ENCODE measurements around the gene DAND5. TPM values are rescaled to one million over a fixed set of nuclear protein-coding genes. Genes with fewer than 3 reads are reported as not detected.

The DAND5 gene
- total and polyA plus RNA-seq, 2 of the 13 experiments (the other 11 are each of a cell fraction or from before 2014, with no cell fraction given): 0.04 TPM; not detected in 1

DNA sequence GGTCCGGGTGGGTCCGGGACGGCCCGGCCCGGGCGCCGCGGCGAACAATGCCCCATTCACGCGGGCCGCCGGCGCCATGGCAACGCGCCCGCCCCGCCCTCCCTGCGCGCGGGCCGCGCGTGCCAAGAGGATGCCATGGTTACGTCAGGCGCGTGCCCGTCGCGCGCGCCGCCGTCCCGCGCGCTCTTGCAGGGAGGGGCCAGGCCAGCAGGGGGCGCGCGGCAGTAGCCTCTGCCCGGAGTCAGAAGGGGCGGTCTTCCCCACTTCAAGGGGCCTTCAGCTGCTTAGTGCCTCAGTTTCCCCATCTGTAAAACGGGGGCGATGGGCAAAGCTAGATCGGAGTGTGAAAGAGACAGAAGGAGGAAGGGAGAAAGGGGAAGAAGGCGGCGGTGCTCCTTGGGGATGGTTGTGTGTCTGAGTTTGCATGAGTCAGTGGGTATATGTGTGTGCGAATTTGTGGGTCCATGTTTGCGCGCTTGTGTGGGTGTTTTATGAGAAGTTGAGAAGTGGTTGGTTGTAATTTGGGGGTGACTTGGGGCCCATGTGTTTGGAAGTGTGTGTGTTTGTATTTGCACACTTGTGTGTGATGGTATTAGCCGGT lies 14.3 kb downstream of the DAND5 start (continued):
- peak; percentile 41; the same call in 1 of the 2 replicates for TF ChIP-seq GMEB1 (CRISPR knock-in tag; IDR thresholded peaks at IDR 0.05; ENCODE audit: borderline replicate concordance)
- TF ChIP-seq AKAP8 (CRISPR knock-in tag; IDR thresholded peaks at IDR 0.05): no peak
- peak; percentile 58; the same call in 1 of the 2 replicates for TF ChIP-seq ZBTB25 (CRISPR knock-in tag; IDR thresholded peaks at IDR 0.05)
- peak; percentile 63; the same call in 1 of the 2 replicates for TF ChIP-seq GABPB1 (CRISPR knock-in tag; IDR thresholded peaks at IDR 0.05)
- TF ChIP-seq XRCC5 (optimal IDR thresholded peaks at IDR 0.05; ENCODE audit: low read length): peak; percentile 86
- peak; percentile 42; the same call in 1 of the 2 replicates for TF ChIP-seq FOXK1 (CRISPR knock-in tag; IDR thresholded peaks at IDR 0.05; ENCODE audit: borderline replicate concordance, low read depth)
- TF ChIP-seq GATAD1 (CRISPR knock-in tag; IDR thresholded peaks at IDR 0.05): peak; percentile 50; the same call in 1 of the 2 replicates
- peak; percentile 56; the same call in 1 of the 2 replicates for TF ChIP-seq ELF3 (CRISPR knock-in tag; IDR thresholded peaks at IDR 0.05)
- TF ChIP-seq PPARG (CRISPR knock-in tag; conservative IDR thresholded peaks at IDR 0.05): no peak
- peak; percentile 43 for TF ChIP-seq RBM22 (optimal IDR thresholded peaks at IDR 0.05; ENCODE audit: low read length)
- TF ChIP-seq ZMYM4 (CRISPR knock-in tag; IDR thresholded peaks at IDR 0.05): peak; percentile 50; the same call in 1 of the 2 replicates
- TF ChIP-seq SMAD3 (CRISPR knock-in tag; IDR thresholded peaks at IDR 0.05): 0 out of 2 replicates have a peak, but pooled peaks have one; percentile 35
- TF ChIP-seq, protein P1, sequence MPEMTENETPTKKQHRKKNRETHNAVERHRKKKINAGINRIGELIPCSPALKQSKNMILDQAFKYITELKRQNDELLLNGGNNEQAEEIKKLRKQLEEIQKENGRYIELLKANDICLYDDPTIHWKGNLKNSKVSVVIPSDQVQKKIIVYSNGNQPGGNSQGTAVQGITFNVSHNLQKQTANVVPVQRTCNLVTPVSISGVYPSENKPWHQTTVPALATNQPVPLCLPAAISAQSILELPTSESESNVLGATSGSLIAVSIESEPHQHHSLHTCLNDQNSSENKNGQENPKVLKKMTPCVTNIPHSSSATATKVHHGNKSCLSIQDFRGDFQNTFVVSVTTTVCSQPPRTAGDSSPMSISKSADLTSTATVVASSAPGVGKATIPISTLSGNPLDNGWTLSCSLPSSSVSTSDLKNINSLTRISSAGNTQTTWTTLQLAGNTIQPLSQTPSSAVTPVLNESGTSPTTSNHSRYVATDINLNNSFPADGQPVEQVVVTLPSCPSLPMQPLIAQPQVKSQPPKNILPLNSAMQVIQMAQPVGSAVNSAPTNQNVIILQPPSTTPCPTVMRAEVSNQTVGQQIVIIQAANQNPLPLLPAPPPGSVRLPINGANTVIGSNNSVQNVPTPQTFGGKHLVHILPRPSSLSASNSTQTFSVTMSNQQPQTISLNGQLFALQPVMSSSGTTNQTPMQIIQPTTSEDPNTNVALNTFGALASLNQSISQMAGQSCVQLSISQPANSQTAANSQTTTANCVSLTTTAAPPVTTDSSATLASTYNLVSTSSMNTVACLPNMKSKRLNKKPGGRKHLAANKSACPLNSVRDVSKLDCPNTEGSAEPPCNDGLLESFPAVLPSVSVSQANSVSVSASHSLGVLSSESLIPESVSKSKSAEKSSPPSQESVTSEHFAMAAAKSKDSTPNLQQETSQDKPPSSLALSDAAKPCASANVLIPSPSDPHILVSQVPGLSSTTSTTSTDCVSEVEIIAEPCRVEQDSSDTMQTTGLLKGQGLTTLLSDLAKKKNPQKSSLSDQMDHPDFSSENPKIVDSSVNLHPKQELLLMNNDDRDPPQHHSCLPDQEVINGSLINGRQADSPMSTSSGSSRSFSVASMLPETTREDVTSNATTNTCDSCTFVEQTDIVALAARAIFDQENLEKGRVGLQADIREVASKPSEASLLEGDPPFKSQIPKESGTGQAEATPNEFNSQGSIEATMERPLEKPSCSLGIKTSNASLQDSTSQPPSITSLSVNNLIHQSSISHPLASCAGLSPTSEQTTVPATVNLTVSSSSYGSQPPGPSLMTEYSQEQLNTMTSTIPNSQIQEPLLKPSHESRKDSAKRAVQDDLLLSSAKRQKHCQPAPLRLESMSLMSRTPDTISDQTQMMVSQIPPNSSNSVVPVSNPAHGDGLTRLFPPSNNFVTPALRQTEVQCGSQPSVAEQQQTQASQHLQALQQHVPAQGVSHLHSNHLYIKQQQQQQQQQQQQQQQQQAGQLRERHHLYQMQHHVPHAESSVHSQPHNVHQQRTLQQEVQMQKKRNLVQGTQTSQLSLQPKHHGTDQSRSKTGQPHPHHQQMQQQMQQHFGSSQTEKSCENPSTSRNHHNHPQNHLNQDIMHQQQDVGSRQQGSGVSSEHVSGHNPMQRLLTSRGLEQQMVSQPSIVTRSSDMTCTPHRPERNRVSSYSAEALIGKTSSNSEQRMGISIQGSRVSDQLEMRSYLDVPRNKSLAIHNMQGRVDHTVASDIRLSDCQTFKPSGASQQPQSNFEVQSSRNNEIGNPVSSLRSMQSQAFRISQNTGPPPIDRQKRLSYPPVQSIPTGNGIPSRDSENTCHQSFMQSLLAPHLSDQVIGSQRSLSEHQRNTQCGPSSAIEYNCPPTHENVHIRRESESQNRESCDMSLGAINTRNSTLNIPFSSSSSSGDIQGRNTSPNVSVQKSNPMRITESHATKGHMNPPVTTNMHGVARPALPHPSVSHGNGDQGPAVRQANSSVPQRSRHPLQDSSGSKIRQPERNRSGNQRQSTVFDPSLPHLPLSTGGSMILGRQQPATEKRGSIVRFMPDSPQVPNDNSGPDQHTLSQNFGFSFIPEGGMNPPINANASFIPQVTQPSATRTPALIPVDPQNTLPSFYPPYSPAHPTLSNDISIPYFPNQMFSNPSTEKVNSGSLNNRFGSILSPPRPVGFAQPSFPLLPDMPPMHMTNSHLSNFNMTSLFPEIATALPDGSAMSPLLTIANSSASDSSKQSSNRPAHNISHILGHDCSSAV (CRISPR knock-in tag; IDR thresholded peaks at IDR 0.05; ENCODE audit: borderline replicate concordance): no peak
- TF ChIP-seq SALL1 (CRISPR knock-in tag; IDR thresholded peaks at IDR 0.05): peak; percentile 76
- TF ChIP-seq ZNF615 (CRISPR knock-in tag; IDR thresholded peaks at IDR 0.05; ENCODE audit: borderline replicate concordance): no peak
- TF ChIP-seq, protein P2, sequence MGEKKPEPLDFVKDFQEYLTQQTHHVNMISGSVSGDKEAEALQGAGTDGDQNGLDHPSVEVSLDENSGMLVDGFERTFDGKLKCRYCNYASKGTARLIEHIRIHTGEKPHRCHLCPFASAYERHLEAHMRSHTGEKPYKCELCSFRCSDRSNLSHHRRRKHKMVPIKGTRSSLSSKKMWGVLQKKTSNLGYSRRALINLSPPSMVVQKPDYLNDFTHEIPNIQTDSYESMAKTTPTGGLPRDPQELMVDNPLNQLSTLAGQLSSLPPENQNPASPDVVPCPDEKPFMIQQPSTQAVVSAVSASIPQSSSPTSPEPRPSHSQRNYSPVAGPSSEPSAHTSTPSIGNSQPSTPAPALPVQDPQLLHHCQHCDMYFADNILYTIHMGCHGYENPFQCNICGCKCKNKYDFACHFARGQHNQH (CRISPR knock-in tag; IDR thresholded peaks at IDR 0.05): peak; percentile 45; the same call in 1 of the 2 replicates
- 0 out of 2 replicates have a peak, but pooled peaks have one; percentile 38 for TF ChIP-seq ZNF331 (CRISPR knock-in tag; IDR thresholded peaks at IDR 0.05)
- TF ChIP-seq KLF6 (CRISPR knock-in tag; IDR thresholded peaks at IDR 0.05): 0 out of 2 replicates have a peak, but pooled peaks have one; percentile 34

Data from HepG2 (cell line).